Adrenal gland (tissue), 12 donors: ENCODE data around the gene SHISA2. TPM values are rescaled to one million over a fixed set of nuclear protein-coding genes. Genes with fewer than 3 reads are reported as not detected.

ENCODE experiments used
- DNase-seq, 7 donors: peaks; one replicate each; pipeline ENCODE4 v3.0.0-alpha.2; 2019 to 2020
- H3K27ac ChIP-seq, 5 donors: fragments of 200-600 bp; sonication (generic) in 4 of 5; 1 replicate in 3 of 5; 2 replicates in 2 of 5; pipeline versions ENCODE4 v1.5.1 to v1.8.0; 2016 to 2020; ENCODE audit warnings: mild to moderate bottlenecking in 1 of 5
- H3K27me3 ChIP-seq: fragments of 200-600 bp; 2 replicates; pipeline ENCODE4 v1.8.0; 2021
- H3K36me3 ChIP-seq, 2 donors: fragments of 200-600 bp; replicated peaks in 1 of 2; 1 replicate in 1 of 2; 2 replicates in 1 of 2; pipeline versions ENCODE4 v1.5.1 to v1.8.0; 2018 to 2022
- H3K4me1 ChIP-seq, 2 donors: fragments of 200-600 bp; replicated peaks in 1 of 2; 1 replicate in 1 of 2; 2 replicates in 1 of 2; pipeline versions ENCODE4 v1.5.1 to v1.8.0; 2018 to 2021
- H3K4me3 ChIP-seq, 4 donors: fragments of 200-600 bp; sonication (generic) in 3 of 4; one replicate each; pipeline ENCODE4 v1.5.1; 2016 to 2018
- H3K9me3 ChIP-seq, 3 donors: fragments of 200-600 bp; sonication (generic) in 1 of 3; replicated peaks in 1 of 3; 1 replicate in 2 of 3; 2 replicates in 1 of 3; pipeline versions ENCODE4 v1.5.1 to v1.8.0; 2016 to 2021
- CTCF ChIP-seq, 6 experiments: fragments of 450-650 bp in 4 of 6; fragments of 200-600 bp in 2 of 6; sonication (generic) in 1 of 6; IDR thresholded peaks; 1 replicate in 5 of 6; 2 replicates in 1 of 6; pipeline versions ENCODE4 v1.5.1 to v1.8.0; 2016 to 2021; ENCODE audit warnings: antibody characterized with exemption in 6 of 6, mild to moderate bottlenecking in 2 of 6, moderate library complexity in 1 of 6
- POLR2A ChIP-seq, 2 donors: fragments of 450-650 bp; IDR thresholded peaks; one replicate each; pipeline ENCODE4 v1.6.1; 2017; ENCODE audit warnings: antibody characterized with exemption in 2 of 2, mild to moderate bottlenecking in 2 of 2, moderate library complexity in 1 of 2
- WGBS, 4 donors: extraction: QIAGEN DNeasy Blood & Tissue Kit in 2 of 4; methylation state at CpG; one replicate each; pipeline versions ENCODE4 v1.1.5 to v1.1.7; 2013 to 2017; 5-methylcytosine and 5-hydroxymethylcytosine counted together
- intact Hi-C, 2 donors: fragments of 100-400 bp; cut with DNase I; formaldehyde crosslinking; loops; one replicate each; pipeline versions ENCODE4 v1.14.1 to v1.15.0; 2022 to 2023
- polyA plus RNA-seq, 3 donors: library from polyadenylated mRNA; stranded (reverse); fragments of 200-250 nt in 2 of 3; fragments of 350-450 nt in 1 of 3; fragmentation: Illumina TruSeq in 1 of 3; extraction: RNeasy Lipid Tissue Mini Kit (QIAGEN cat#74804) in 1 of 3; gene quantifications; one replicate each; pipeline ENCODE4 v1.2.3, GENCODE V29; 2013 to 2014
- total RNA-seq, 9 donors: library from RNA; depleted of rRNA in 4 of 9; stranded (reverse); fragments of >200 nt in 4 of 9; fragments of 120-200 nt in 1 of 9; fragmentation: NEBNext Ultra II Directional in 1 of 9; extraction: Animal tissue kit (Norgen Biotek cat#: 25700) in 1 of 9; gene quantifications; one replicate each; pipeline versions ENCODE4 v1.1.0 to v1.2.4, GENCODE V29; 2013 to 2023
- donor health status: healthy with polysubstance abuse.
- donor health status: Bipolar disorder and iron deficiency.
- donor health status: DM: yes; HTN: yes; CAD: no.
- donor health status: DM: no; HTN: no; CAD: no.
- donor health status: DM: no; HTN: no; CAD: no.
- donor health status: DM: yes; HTN: yes; CAD: no.

Gene SHISA2
- total and polyA plus RNA-seq, 12 donors = 0.07 to 2.6 (median 0.26) TPM; not detected in 5

GRCh38 chr13:26012995-26013394, 38.8 kb downstream of the SHISA2 start:
- Histone ChIP-seq H3K36me3 (no peaks in the 10 kb centered on the region), H3K4me3 (no peak overlapping the region)
- intact Hi-C loops = no loop called here

DNA sequence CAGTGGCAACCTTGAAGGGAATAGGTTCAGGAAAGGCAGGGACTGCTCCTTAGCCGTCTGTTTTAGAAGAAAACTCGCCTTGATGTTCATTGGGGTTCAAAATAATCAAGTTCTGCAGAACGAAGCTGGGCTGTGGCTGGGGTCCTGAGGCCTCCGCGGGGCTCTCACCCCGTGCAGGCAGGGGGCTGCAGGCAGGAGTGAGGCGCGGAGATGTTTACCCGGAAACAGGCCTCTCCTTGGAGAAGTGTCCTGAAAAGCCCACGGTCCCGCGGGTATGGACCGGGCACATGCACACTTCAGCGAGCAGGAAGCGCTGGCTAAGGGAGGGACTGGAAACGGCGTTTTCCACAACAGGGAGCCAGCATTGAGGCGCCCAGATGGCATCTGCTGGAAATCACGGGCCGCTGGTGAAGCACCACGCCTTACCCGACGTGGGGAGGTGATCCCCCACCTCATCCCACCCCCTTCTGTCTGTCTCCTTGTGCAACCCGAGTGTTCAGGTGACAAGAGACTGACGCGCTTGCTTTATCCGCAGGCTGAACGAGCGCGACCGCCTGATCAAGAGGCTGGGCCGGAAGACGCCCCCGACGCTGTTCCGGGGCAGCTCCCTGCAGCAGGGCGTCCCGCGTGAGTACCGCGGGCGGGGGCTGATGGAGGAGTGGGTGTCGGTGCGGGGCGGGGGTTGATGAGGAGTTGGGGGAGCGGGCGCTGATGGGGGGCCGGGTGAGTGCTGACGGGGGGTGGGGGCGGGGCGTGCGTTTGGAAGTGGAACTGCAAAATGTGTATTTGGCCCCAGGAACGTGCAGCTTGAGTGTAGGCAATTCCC, 39.6 kb downstream of the SHISA2 start:
- WGBS, 4 donors = 16 to 41% (median 18%) methylated on average over 31 to 53 of the region's 53 CpGs
- no peaks in the 10 kb centered on the region for H3K4me1 ChIP-seq
- no peaks in the 10 kb centered on the region for H3K36me3 ChIP-seq
- H3K27ac ChIP-seq = no peak overlapping the region
- H3K9me3 ChIP-seq = no peaks in the 10 kb centered on the region
- no peak for TF ChIP-seq CTCF (IDR thresholded peaks at IDR 0.05)
- TF ChIP-seq POLR2A (IDR thresholded peaks at IDR 0.05) = no peak
- peak in 3 of 7 donors; percentile 3 to 28 (median 14) for DNase-seq
- intact Hi-C loops = no loop called here
- peak overlapping the region in 1 of 4 donors; percentile 55 for H3K4me3 ChIP-seq
- no peaks in the 10 kb centered on the region for H3K27me3 ChIP-seq

More at GRCh38 chr13:26012995-26013394, 38.8 kb downstream of the SHISA2 start:
- no peaks in the 10 kb centered on the region for H3K27me3 ChIP-seq
- TF ChIP-seq POLR2A (IDR thresholded peaks at IDR 0.05) = no peak
- DNase-seq = no peak
- H3K4me1 ChIP-seq = no peaks in the 10 kb centered on the region
- 59 to 67% (median 64%) methylated on average over 7 to 9 of the region's 9 CpGs for WGBS, 4 donors
- H3K27ac ChIP-seq = no peak overlapping the region
- H3K9me3 ChIP-seq = no peaks in the 10 kb centered on the region

DNA sequence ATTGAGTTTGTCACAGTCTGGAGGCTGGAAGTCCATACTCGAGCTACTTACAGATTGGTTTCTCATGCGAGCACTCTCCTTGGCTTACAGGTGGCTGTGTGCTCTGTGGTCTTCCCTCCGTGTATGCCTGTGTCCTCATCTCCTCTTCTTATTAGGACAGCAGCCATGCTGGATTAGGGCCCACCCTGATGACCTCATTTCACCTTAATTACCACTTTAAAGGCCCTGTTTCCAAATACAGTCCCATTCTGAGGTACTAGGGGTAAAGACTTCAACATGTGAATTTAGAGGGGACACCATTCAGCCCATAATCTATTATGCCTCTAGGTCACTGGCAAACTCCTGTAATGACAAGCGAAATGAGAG, 40.6 kb downstream of the SHISA2 start:
- DNase-seq = no peak
- H3K4me1 ChIP-seq = no peaks in the 10 kb centered on the region
- H3K36me3 ChIP-seq = no peaks in the 10 kb centered on the region
- no peak overlapping the region for H3K4me3 ChIP-seq
- peaks cover 0 to 2% (median 0%) of the 10 kb centered on the region in 3 donors for H3K9me3 ChIP-seq
- H3K27ac ChIP-seq = no peak overlapping the region
- H3K27me3 ChIP-seq = no peaks in the 10 kb centered on the region
- intact Hi-C loops = no loop called here
- WGBS, 4 donors = 80 to 90% (median 84%) methylated on average over 4 of the region's 4 CpGs
- TF ChIP-seq CTCF (IDR thresholded peaks at IDR 0.05) = no peak
- no peak for TF ChIP-seq POLR2A (IDR thresholded peaks at IDR 0.05)

GRCh38 chr13:26010487-26011207, 41.2 kb downstream of the SHISA2 start:
- H3K27ac ChIP-seq = no peak overlapping the region
- no peaks in the 10 kb centered on the region for H3K4me1 ChIP-seq
- peaks cover 0 to 8% (median 0%) of the 10 kb centered on the region in 3 donors for H3K9me3 ChIP-seq
- DNase-seq = no peak
- intact Hi-C loops = no loop called here
- WGBS, 4 donors = 77 to 86% (median 79%) methylated on average over 13 of the region's 13 CpGs
- H3K36me3 ChIP-seq = no peaks in the 10 kb centered on the region
- no peak overlapping the region for H3K4me3 ChIP-seq
- no peaks in the 10 kb centered on the region for H3K27me3 ChIP-seq
- TF ChIP-seq CTCF (IDR thresholded peaks at IDR 0.05) (no peak), POLR2A (IDR thresholded peaks at IDR 0.05) (no peak)
